Trophoblast cell (in vitro differentiated cells and primary cell): ENCODE results near the gene KCNQ2.

ENCODE experiments used
- DNase-seq, 2 donors: peaks; one replicate each; pipeline ENCODE4 v3.0.0-alpha.2; 2016
- H2AFZ ChIP-seq: 2 replicates; pipeline ENCODE4 v1.6.1; 2013; ENCODE audit warnings: low read length, moderate library complexity, mild to moderate bottlenecking; ENCODE audit not compliant: insufficient read depth, poor library complexity
- H2AK5ac ChIP-seq: 2 replicates; pipeline ENCODE4 v1.6.1; 2013; ENCODE audit warnings: mild to moderate bottlenecking, low read length
- H2BK120ac ChIP-seq: 2 replicates; pipeline ENCODE4 v1.6.1; 2013; ENCODE audit warnings: low read length, mild to moderate bottlenecking, moderate library complexity; ENCODE audit not compliant: insufficient read depth, poor library complexity
- H2BK12ac ChIP-seq: 2 replicates; pipeline ENCODE4 v1.6.1; 2013; ENCODE audit warnings: mild to moderate bottlenecking, low read length, moderate library complexity
- H2BK5ac ChIP-seq: 2 replicates; pipeline ENCODE4 v1.6.1; 2013; ENCODE audit warnings: low read length, low read depth, moderate library complexity, mild to moderate bottlenecking; ENCODE audit not compliant: poor library complexity
- H3K14ac ChIP-seq: 2 replicates; pipeline ENCODE4 v1.6.1; 2013; ENCODE audit warnings: mild to moderate bottlenecking, low read length
- H3K18ac ChIP-seq: 2 replicates; pipeline ENCODE4 v1.6.1; 2013; ENCODE audit warnings: mild to moderate bottlenecking, low read length
- H3K23ac ChIP-seq: 2 replicates; pipeline ENCODE4 v1.6.1; 2013; ENCODE audit warnings: low read length
- H3K27ac ChIP-seq: 2 replicates; pipeline ENCODE4 v1.5.1; 2013; ENCODE audit warnings: low read depth, mild to moderate bottlenecking, inconsistent platforms, low read length, moderate library complexity
- H3K27me3 ChIP-seq: 2 replicates; pipeline ENCODE4 v1.6.1; 2013; ENCODE audit warnings: inconsistent platforms, mild to moderate bottlenecking, low read length, moderate library complexity; ENCODE audit not compliant: insufficient read depth
- H3K36me3 ChIP-seq, 2 experiments: 1 replicate in 1 of 2; 2 replicates in 1 of 2; pipeline ENCODE4 v1.6.1; 2013; ENCODE audit warnings: low read length in 2 of 2, mild to moderate bottlenecking in 2 of 2, moderate library complexity in 1 of 2; ENCODE audit not compliant: insufficient read depth in 2 of 2, control insufficient read depth in 1 of 2
- H3K4ac ChIP-seq: 2 replicates; pipeline ENCODE4 v1.6.1; 2013; ENCODE audit warnings: low read depth, mild to moderate bottlenecking, low read length, moderate library complexity
- H3K4me1 ChIP-seq, 2 experiments: 1 replicate in 1 of 2; 2 replicates in 1 of 2; pipeline ENCODE4 v1.6.1; 2013; ENCODE audit warnings: low read length in 2 of 2, mild to moderate bottlenecking in 2 of 2, moderate library complexity in 1 of 2; ENCODE audit not compliant: insufficient read depth in 2 of 2, control insufficient read depth in 1 of 2
- H3K4me2 ChIP-seq: 2 replicates; pipeline ENCODE4 v1.6.1; 2013; ENCODE audit warnings: inconsistent platforms, mild to moderate bottlenecking, low read length, moderate library complexity
- H3K4me3 ChIP-seq: 2 replicates; pipeline ENCODE4 v1.5.1; 2013; ENCODE audit warnings: mild to moderate bottlenecking, low read depth, low read length, inconsistent platforms
- H3K79me1 ChIP-seq: one replicate; pipeline ENCODE4 v1.6.1; 2013; ENCODE audit warnings: low read length
- H3K79me2 ChIP-seq: 2 replicates; pipeline ENCODE4 v1.6.1; 2013; ENCODE audit warnings: low read length, mild to moderate bottlenecking; ENCODE audit not compliant: control insufficient read depth, insufficient read depth, poor library complexity
- H3K9ac ChIP-seq: 2 replicates; pipeline ENCODE4 v1.6.1; 2013; ENCODE audit warnings: mild to moderate bottlenecking, low read length
- H3K9me3 ChIP-seq: 2 replicates; pipeline ENCODE4 v1.6.1; 2013; ENCODE audit warnings: low read depth, mild to moderate bottlenecking, control low read depth, inconsistent platforms, low read length; ENCODE audit not compliant: insufficient read depth
- H4K12ac ChIP-seq: 2 replicates; pipeline ENCODE4 v1.6.1; 2013; ENCODE audit warnings: low read depth, mild to moderate bottlenecking, low read length, moderate library complexity
- H4K8ac ChIP-seq: 2 replicates; pipeline ENCODE4 v1.6.1; 2013; ENCODE audit warnings: low read depth, mild to moderate bottlenecking, low read length, moderate library complexity
- H4K91ac ChIP-seq: one replicate; pipeline ENCODE4 v1.6.1; 2013; ENCODE audit warnings: low read depth, mild to moderate bottlenecking, low read length, moderate library complexity
- WGBS: extraction: QIAGEN DNeasy Blood & Tissue Kit; methylation state at CpG from one replicate; pipeline ENCODE4 v1.1.7; 2013; ENCODE audit warnings: missing lambda C conversion rate; ENCODE audit not compliant: insufficient read length, insufficient coverage; ENCODE audit errors: extremely low coverage; 5-methylcytosine and 5-hydroxymethylcytosine counted together

KCNQ2 gene

DNA sequence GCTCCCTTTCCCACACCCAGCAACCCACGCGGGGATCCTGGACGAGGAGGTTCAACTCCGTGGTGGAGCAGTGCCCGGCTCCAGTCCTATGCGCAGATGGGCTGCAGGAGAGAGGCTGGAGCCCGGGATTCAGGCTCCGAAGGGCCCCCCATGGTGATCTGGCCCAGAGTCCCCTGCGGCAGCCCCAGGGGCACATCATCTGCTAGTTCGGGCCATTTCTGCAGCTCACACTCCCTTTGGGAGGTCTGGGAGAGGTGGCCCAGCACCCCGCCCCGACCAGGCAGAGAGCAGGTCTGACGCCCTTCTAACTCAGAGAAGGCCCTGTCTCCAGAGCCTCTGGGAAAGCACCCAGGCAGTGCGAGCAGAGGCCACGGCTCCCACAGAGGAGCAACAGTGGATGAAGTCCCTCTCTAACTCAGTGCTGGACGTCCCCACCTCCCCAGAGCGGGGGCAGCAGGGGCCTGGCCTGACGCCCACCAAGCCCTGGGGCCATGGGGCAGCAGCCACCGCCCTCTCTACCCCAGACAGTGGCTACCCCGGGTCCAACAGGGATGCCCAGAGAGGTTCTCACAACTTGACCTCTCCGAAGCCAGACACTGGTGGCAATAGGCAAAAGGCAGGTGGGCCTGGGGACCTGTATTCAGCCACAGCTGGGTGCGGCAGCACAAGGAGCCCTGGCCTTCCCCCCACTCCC is 3.3 kb downstream of the KCNQ2 start:
- no CpG with 5 or more reads among the region's 22 CpGs for WGBS
- H4K91ac ChIP-seq, result no peak overlapping the region
- no peak overlapping the region for H3K4me3 ChIP-seq

DNA sequence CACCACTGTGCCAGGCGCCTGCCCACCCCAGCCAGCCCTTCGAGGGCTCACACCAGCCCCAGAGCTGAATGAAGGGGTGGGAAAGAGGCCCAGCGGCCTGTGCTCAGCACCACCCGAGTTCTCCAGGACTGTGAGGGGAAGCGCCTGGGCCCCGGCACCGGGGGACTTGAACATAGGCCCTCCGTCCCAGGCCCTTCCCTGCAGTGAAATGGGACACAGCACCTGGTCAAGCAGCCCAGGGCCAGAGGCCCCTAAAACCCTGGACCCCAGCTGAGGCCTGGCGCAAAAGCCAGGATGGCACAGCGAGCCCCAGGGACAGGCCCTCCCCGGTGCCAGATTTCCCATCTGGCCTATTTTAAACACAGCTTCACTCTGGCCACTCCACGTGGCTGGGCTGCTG is 4.0 kb downstream of the KCNQ2 start:
- Histone ChIP-seq H3K36me3 (no peaks in the 10 kb centered on the region), H3K4me1 (peaks cover 5% of the 10 kb centered on the region in 2 experiments), H3K18ac (no peak overlapping the region), H3K23ac (no peak overlapping the region), H2BK5ac (no peak overlapping the region), H3K27ac (no peak overlapping the region), H3K79me2 (no peaks in the 10 kb centered on the region), H3K4ac (no peak overlapping the region), H3K4me2 (no peak overlapping the region), H3K9me3 (peaks cover 1% of the 10 kb centered on the region), H2AK5ac (no peak overlapping the region), H4K91ac (no peak overlapping the region), H3K79me1 (no peaks in the 10 kb centered on the region), H3K14ac (no peak overlapping the region), H3K4me3 (no peak overlapping the region), H4K12ac (no peak overlapping the region), H3K9ac (no peak overlapping the region), H3K27me3 (peaks cover 24% of the 10 kb centered on the region), H2AFZ (no peak overlapping the region), H4K8ac (no peak overlapping the region), H2BK120ac (no peak overlapping the region), H2BK12ac (no peak overlapping the region)
- WGBS, result no CpG with 5 or more reads among the region's 12 CpGs
- no peak for DNase-seq

More for the DNA sequence above, 3.3 kb downstream of the KCNQ2 start:
- no peak for DNase-seq
- Histone ChIP-seq H3K27me3 (peaks cover 24% of the 10 kb centered on the region), H2BK5ac (no peak overlapping the region), H2BK12ac (no peak overlapping the region), H2AK5ac (no peak overlapping the region), H3K79me2 (no peaks in the 10 kb centered on the region), H3K9ac (no peak overlapping the region), H3K36me3 (no peaks in the 10 kb centered on the region), H3K4ac (no peak overlapping the region), H4K12ac (no peak overlapping the region), H3K79me1 (no peaks in the 10 kb centered on the region), H3K14ac (no peak overlapping the region), H3K18ac (no peak overlapping the region), H2AFZ (no peak overlapping the region), H3K4me2 (no peak overlapping the region), H3K27ac (no peak overlapping the region), H4K8ac (no peak overlapping the region), H3K9me3 (peaks cover 1% of the 10 kb centered on the region), H3K23ac (no peak overlapping the region), H3K4me1 (peaks cover 5% of the 10 kb centered on the region in 2 experiments), H2BK120ac (no peak overlapping the region)

DNA sequence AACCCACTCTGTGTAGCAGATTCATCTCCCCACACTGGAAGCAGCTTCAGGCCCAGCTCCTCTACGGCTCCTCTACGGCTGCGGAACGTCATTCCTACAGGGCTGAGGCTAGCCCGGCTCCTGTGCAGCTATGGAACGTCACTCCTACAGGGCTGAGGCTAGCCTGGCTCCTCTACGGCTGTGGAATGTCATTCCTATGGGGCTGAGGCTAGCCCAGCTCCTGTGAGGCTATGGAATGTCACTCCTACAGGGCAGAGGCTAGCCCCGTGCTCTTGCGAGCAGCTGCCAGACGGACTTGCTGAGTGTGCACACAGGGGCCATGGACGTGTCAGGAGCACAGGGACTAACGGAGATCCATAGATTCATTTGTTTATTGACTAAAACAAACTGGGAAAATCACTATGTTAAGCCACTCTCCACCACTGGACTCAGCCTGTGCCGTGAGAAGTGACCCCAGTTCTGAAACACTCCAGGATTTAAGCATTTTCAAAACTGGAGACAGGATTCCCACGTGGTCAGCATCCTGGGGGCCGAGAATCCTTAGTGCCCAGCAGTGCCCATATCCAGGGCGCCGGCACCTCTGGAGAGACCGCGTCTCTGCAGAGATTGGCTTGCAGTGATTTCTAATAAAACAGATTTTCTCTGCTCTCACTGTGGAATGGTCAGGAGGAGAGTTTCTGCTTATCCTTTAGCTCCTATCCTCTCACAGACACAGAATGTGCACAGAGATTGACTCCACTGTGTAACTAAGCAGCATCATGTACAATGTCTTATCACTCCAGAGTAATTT is 5.0 kb downstream of the KCNQ2 start:
- no peak overlapping the region for H3K4me2 ChIP-seq
- H3K4ac ChIP-seq, result no peak overlapping the region
- H2AFZ ChIP-seq, result no peak overlapping the region
- H4K8ac ChIP-seq, result no peak overlapping the region
- H3K27me3 ChIP-seq, result peaks cover 23% of the 10 kb centered on the region
- H3K9me3 ChIP-seq, result peaks cover 1% of the 10 kb centered on the region
- no peak overlapping the region for H3K14ac ChIP-seq
- H4K91ac ChIP-seq, result no peak overlapping the region
- H3K4me3 ChIP-seq, result no peak overlapping the region
- no peak overlapping the region for H3K23ac ChIP-seq
- H3K79me1 ChIP-seq, result no peaks in the 10 kb centered on the region
- no peak overlapping the region for H3K18ac ChIP-seq
- no peak overlapping the region for H2BK12ac ChIP-seq
- no peak overlapping the region for H3K9ac ChIP-seq
- DNase-seq, result no peak
- H3K79me2 ChIP-seq, result no peaks in the 10 kb centered on the region
- no peaks in the 10 kb centered on the region for H3K36me3 ChIP-seq
- no peak overlapping the region for H3K27ac ChIP-seq
- no peak overlapping the region for H2AK5ac ChIP-seq
- peaks cover 5% of the 10 kb centered on the region in 2 experiments for H3K4me1 ChIP-seq
- H2BK5ac ChIP-seq, result no peak overlapping the region
- H2BK120ac ChIP-seq, result no peak overlapping the region
- WGBS, result no CpG with 5 or more reads among the region's 19 CpGs
- no peak overlapping the region for H4K12ac ChIP-seq

DNA sequence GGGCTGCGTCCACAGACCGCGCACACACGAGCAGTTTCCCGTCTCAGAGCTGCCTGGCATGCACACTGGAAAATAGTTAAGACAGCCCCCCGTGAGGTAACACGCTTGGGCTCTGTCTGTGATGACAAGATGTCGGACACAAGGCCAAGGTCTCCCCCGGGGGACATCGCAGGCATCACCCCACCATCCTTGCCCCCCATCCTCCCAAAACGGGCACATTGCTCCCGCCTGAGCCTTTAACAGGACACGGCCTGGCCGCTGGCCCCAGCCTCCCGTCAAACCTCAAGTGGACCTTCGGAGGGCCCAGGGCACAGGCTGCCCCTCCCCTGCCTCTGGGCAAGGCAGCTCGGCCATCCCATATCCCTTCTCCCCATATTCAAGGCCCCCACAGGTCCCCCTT is 5.6 kb downstream of the KCNQ2 start:
- Histone ChIP-seq H3K4ac (no peak overlapping the region), H3K9me3 (peaks cover 1% of the 10 kb centered on the region), H3K4me2 (no peak overlapping the region), H3K27ac (no peak overlapping the region), H2AFZ (no peak overlapping the region), H2BK120ac (no peak overlapping the region), H3K18ac (no peak overlapping the region), H2AK5ac (no peak overlapping the region), H2BK5ac (no peak overlapping the region), H4K91ac (no peak overlapping the region), H3K36me3 (no peaks in the 10 kb centered on the region), H3K14ac (no peak overlapping the region), H3K4me1 (peaks cover under 1% of the 10 kb centered on the region in 2 experiments), H3K79me2 (no peaks in the 10 kb centered on the region), H3K23ac (no peak overlapping the region), H4K8ac (no peak overlapping the region), H4K12ac (no peak overlapping the region), H2BK12ac (no peak overlapping the region), H3K27me3 (peaks cover 17% of the 10 kb centered on the region), H3K79me1 (no peaks in the 10 kb centered on the region), H3K4me3 (no peak overlapping the region), H3K9ac (no peak overlapping the region)
- DNase-seq, result no peak
- no CpG with 5 or more reads among the region's 17 CpGs for WGBS
